Motor neuron (in vitro differentiated cells): ENCODE measurements around the gene NOL4L. TPM values are rescaled to one million over a fixed set of nuclear protein-coding genes. Genes with fewer than 3 reads are reported as not detected.

Experiments used
- ATAC-seq, 8 experiments: fragments of 200-7000 bp; cut with Tn5 transposase; replicated peaks in 6 of 8; 2 replicates each; pipeline ENCODE4 v1.8.0; 2021; ENCODE audit warnings: mild to moderate bottlenecking in 8 of 8, moderate library complexity in 8 of 8
- H3K27ac ChIP-seq, 2 donors: fragments of 250-450 bp; sonication (Bioruptor Pico); 2 replicates each; pipeline ENCODE4 v1.9.0; 2021; ENCODE audit warnings: antibody characterized with exemption in 2 of 2, mild to moderate bottlenecking in 2 of 2, moderate library complexity in 1 of 2
- H3K4me1 ChIP-seq, 2 donors: fragments of 250-450 bp; sonication (Bioruptor Pico); replicated peaks in 1 of 2; 2 replicates each; pipeline ENCODE4 v1.6.1; 2021; ENCODE audit warnings: antibody characterized with exemption in 2 of 2, mild to moderate bottlenecking in 2 of 2, moderate library complexity in 1 of 2
- H3K4me3 ChIP-seq, 5 donors: fragments of 250-450 bp; sonication (Bioruptor Pico); 2 replicates each; pipeline ENCODE4 v1.9.0; 2021; ENCODE audit warnings: antibody characterized with exemption in 5 of 5, mild to moderate bottlenecking in 5 of 5, moderate library complexity in 4 of 5
- WGBS, 10 experiments: fragments of 450-650 bp; shearing (Covaris generic); methylation state at CpG; one replicate each; pipeline ENCODE4 v1.0.0; 2022; 5-methylcytosine and 5-hydroxymethylcytosine counted together
- in situ Hi-C, 9 experiments: fragments of 400-800 bp; cut with MboI; loops; one replicate each; pipeline ENCODE4 v1.15.0; 2021; ENCODE audit warnings: low sequenced_read_pairs in 9 of 9, low pct_unique_long_range_greater_than_20kb in 2 of 9; ENCODE audit not compliant: unreplicated experiment in 9 of 9
- total RNA-seq, 8 experiments: library from RNA; unstranded; fragments of 300-600 nt; gene quantifications; 2 replicates each; pipeline versions ENCODE4 v1.2.3 to v1.2.4, GENCODE V29; 2022

Gene NOL4L
- total RNA-seq, 8 experiments from 2014 or later = 9.1 to 34.6 (median 20.4) TPM

DNA sequence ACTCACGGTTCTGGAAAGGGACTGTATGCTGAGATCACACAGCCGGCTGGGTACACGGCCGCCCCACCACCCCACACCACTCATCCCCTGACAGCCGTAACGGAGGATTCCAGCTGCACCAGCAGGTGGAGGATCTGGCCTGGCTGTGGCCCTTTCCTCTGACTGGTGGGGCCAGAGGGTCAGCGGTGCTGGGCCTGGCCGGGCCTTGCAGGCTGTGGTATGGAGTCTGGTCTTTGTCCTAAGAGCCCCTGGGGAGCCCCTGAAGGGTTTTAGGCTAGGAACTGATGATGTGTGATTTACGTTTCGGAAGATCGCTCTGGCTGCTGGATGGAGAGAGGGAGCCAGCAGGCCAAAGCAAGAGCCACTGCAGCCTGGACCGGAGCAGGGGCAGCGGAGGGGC lies 26.6 kb downstream of the NOL4L start:
- no peak overlapping the region for H3K4me3 ChIP-seq
- ATAC-seq = peak in 5 of 8 experiments; percentile 47 to 75 (median 68)
- WGBS, 10 experiments = 40 to 90% (median 49%) methylated on average over 1 to 2 of the region's 13 CpGs; no CpG with 5 or more reads in 6 of the 10 experiments
- H3K27ac ChIP-seq = peak overlapping the region; percentile 49 to 71
- H3K4me1 ChIP-seq = peaks cover 40 to 44% of the 10 kb centered on the region in 2 donors
- in situ Hi-C loops = no loop called here

DNA sequence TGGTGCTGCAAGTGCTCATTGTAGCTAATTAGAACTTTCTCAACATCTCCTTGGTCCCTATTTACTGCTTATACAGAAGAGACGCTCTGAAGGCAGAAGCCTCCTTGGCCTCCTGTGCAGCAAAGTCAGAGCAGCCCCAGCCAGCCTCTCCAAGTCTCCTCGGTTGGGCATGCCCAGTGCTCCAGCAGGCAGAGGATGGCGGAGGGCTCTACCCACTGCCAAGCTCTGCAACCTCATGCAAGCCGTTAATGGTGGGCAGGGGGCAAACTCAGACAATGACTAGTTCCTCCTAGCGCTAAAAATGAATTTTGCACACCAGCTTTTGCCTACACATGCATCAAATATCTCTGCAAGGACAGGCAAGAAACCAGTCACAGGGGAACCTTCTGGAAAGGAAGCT lies 27.8 kb downstream of the NOL4L start:
- H3K4me1 ChIP-seq = peaks cover 38 to 40% of the 10 kb centered on the region in 2 donors
- H3K4me3 ChIP-seq = no peak overlapping the region
- 33 to 100% (median 80%) methylated on average over 1 to 3 of the region's 5 CpGs; no CpG with 5 or more reads in 5 of the 10 experiments for WGBS, 10 experiments
- in situ Hi-C loops = no loop called here
- no peak for ATAC-seq
- no peak overlapping the region for H3K27ac ChIP-seq

DNA sequence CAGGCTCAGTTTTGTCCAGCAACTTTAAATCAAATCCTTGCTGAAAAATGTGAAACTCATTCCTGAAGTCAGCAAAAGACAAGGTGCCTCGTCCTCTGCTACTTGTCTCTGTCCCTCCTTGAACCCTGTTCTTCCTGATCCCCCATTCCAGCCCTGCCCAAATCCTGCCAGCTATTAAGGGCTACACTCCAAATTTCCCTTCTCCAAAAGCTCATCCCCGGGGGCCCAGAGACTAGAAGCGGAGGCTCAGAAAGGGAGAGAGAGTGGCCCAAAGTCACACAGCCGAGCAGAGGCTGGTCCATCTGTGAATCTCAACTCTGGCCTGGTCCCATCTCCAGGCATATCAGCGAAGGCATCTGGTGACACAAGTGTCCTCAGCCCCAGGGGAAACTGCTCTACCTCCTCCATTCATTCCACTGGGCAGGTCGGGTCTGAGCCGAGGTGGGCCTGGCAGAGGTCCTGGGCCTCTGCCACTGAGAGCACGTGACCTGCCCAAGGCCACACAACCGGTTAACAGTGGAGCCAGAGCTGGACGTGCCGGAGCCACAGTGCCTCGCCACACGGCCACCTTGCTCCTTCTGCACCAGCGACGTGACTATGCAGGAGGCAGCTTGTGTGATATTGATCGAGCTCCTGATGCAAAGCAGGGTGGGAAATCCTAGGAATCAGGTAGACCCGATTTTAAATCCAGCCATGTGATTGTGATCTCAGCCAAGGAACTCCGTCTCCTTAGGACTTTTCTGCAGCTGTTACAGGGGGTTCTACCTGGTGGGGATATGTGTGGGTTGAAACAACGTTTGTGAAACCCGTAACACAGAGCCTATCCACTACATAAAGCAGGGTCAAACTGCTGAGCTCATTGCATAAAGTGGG lies 28.6 kb downstream of the NOL4L start:
- in situ Hi-C loops = no loop called here
- no peak for ATAC-seq
- Histone ChIP-seq H3K4me3 (no peak overlapping the region), H3K27ac (no peak overlapping the region), H3K4me1 (peaks cover 32 to 33% of the 10 kb centered on the region in 2 donors)
- 20 to 100% (median 89%) methylated on average over 1 to 12 of the region's 20 CpGs; no CpG with 5 or more reads in 1 of the 10 experiments for WGBS, 10 experiments

DNA sequence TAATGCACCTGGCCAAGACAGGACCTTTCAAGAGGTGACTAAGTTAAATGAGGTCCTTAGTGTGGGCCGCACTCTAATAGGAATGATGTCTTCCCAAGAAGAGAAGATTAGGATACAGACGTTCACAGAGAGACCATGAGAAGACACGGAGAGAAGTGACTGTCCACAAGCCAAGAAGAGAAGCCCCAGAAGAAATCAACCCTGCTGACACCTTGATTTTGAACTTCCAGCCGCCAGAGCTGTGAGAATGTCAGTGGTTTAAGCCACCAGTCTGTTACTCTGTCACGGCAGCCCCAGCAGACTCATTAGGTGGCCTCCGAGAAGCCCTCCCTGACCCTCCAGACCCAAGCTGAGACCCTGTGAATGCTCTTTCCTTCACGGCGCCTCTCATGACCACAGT lies 29.5 kb downstream of the NOL4L start:
- H3K27ac ChIP-seq = no peak overlapping the region
- peaks cover 23% of the 10 kb centered on the region in 2 donors for H3K4me1 ChIP-seq
- 0 to 90% (median 80%) methylated on average over 2 to 6 of the region's 8 CpGs; no CpG with 5 or more reads in 4 of the 10 experiments for WGBS, 10 experiments
- no peak overlapping the region for H3K4me3 ChIP-seq
- in situ Hi-C loops = no loop called here
- ATAC-seq = no peak

DNA sequence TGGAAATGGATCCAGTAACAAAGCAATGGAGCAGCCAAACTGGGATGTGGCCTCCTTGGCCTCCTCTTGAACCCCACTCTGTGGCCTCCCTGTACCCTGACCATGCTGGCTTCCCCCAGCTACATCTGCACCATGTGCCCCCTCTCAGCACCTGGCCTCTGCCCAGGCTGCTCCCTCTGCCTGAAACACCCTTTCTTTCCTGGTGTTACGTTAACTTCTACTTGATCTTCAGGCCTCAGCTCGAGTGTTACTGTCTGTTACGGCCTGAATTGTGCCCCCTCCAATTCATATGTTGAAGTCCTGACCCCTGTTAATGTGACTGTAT lies 30.2 kb downstream of the NOL4L start:
- 61 to 100% (median 92%) methylated on average over 1 to 3 of the region's 3 CpGs; no CpG with 5 or more reads in 4 of the 10 experiments for WGBS, 10 experiments
- Histone ChIP-seq H3K27ac (no peak overlapping the region), H3K4me3 (no peak overlapping the region), H3K4me1 (peaks cover 16 to 18% of the 10 kb centered on the region in 2 donors)
- ATAC-seq = no peak
- in situ Hi-C loops = no loop called here

DNA sequence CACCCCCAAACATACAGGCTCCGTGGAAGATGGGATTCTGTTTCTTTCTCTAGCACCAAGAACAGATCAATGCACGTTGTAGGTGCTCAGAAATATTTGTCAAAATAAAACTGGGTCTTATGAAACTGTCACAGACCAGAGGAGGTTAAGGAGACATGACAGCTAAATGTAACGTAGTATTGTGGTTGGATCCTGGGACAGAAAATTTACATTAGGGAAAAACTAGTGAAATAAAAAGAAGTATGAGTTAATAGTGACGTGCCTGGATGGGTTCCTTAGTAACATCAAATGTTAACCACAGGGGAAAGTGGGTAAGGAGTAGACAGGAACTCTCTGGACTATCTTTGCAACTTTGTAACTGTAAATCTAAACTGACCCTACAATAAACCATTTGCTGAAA lies 31.5 kb downstream of the NOL4L start:
- 41 to 100% (median 80%) methylated on average over 1 to 4 of the region's 4 CpGs; no CpG with 5 or more reads in 1 of the 10 experiments for WGBS, 10 experiments
- ATAC-seq = no peak
- Histone ChIP-seq H3K4me1 (peaks cover 6 to 8% of the 10 kb centered on the region in 2 donors), H3K27ac (no peak overlapping the region), H3K4me3 (no peak overlapping the region)
- in situ Hi-C loops = no loop called here

DNA sequence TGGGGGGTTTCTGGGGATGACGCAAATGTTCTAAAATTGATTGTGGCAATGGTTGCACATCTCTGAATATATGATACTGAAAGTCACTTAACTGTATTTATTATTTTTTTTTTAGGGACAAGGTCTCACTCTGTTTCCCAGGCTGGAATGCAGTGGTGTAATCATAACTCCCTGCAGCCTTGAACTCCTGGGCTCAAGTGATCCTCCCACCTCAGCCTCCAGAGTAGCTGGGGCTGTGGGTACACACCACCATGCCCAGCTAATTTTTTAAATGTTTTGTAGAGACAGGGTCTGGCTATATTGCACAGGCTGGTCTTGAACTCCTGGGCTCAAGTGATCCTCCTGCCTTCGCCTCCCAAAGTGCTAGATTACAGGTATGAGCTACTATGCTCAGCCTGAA lies 33.4 kb downstream of the NOL4L start:
- H3K4me3 ChIP-seq = no peak overlapping the region
- 60 to 100% (median 92%) methylated on average over 1 to 2 of the region's 2 CpGs; no CpG with 5 or more reads in 6 of the 10 experiments for WGBS, 10 experiments
- no peak for ATAC-seq
- H3K4me1 ChIP-seq = no peaks in the 10 kb centered on the region
- in situ Hi-C loops = no loop called here
- no peak overlapping the region for H3K27ac ChIP-seq

DNA sequence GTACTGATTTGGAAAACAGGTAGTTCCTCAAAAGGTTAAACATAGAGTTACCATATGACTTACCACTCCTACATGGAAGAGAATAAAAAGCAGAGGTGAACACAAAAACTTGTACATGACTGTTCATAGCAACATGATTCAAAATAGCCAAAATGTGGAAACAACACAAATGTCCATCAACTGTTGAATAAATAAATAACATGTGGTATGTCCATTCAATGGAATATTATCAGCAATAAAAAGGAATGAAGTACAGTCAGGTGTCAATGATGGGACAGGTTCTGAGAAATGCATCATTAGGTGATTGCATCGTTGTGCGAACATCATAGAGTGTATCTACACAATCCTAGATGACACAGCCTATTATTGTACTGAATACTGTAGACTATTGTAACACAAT lies 35.3 kb downstream of the NOL4L start:
- Histone ChIP-seq H3K27ac (no peak overlapping the region), H3K4me1 (peaks cover 6 to 8% of the 10 kb centered on the region in 2 donors), H3K4me3 (no peak overlapping the region)
- in situ Hi-C loops = no loop called here
- WGBS, 10 experiments = 85 to 100% (median 91%) methylated on average over 1 to 2 of the region's 2 CpGs; no CpG with 5 or more reads in 4 of the 10 experiments
- no peak for ATAC-seq

DNA sequence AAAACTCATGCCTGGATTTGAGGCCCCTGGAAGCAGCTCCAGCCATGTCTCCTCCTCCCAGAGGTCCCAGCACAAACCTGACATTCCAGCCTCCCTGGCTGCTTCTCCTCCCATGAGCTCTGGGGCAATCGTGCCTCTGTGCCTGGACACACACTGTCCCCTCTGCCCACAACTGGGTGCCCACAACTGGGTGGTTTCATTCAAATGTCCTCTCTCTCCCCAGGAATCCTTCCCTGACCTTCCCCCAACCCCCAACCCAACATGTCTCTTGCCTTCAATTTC lies 37.4 kb downstream of the NOL4L start:
- ATAC-seq = no peak
- Histone ChIP-seq H3K27ac (no peak overlapping the region), H3K4me3 (no peak overlapping the region), H3K4me1 (peaks cover 6 to 8% of the 10 kb centered on the region in 2 donors)
- in situ Hi-C loops = no loop called here
- WGBS, 10 experiments = 17 to 60% (median 20%) methylated on average over 1 of the region's 1 CpG; no CpG with 5 or more reads in 7 of the 10 experiments

DNA sequence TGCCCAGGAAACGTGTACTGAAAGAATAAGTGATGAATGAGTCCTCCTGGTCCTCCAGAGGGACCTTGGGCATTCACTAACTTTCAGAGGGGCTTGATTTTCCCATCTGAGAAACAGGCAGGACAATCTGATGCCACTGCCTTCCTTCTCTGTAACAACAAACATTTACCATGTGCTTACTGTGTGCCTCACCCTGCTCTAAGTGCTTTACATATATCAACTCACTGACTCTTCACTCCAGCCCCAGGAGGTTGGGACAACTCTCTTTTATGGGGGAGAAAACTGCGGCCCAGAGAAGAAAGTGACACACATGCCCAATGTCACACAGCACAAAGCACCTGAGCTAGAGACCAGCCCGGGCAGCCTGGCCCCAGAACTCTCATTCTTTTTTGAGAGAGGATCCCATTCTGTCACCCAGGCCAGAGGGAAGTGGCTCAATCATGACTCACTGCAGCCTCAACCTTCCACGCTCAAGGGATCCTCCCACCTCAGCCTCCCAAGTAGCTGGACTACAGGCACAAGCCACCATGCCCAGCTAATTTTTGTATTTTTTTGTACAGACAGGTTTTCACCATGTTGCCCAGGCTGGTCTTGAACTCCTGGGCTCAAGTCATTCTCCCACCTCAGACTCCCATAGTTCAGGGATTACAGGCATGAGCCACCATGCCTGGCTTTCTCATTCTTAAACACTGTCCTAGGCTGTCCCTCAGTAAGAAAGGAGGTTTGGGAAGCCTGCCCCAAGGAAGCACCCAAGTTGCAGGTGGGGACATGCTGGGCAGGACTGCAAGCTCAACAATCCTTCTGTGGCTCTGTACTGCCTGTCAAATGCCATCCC lies 38.0 kb downstream of the NOL4L start:
- WGBS, 10 experiments = 10 to 100% (median 70%) methylated on average over 1 to 3 of the region's 4 CpGs; no CpG with 5 or more reads in 1 of the 10 experiments
- Histone ChIP-seq H3K4me1 (peaks cover 8 to 13% of the 10 kb centered on the region in 2 donors), H3K4me3 (no peak overlapping the region), H3K27ac (no peak overlapping the region)
- in situ Hi-C loops = no loop called here
- peak in 2 of 8 experiments; percentile 31 to 34 for ATAC-seq

DNA sequence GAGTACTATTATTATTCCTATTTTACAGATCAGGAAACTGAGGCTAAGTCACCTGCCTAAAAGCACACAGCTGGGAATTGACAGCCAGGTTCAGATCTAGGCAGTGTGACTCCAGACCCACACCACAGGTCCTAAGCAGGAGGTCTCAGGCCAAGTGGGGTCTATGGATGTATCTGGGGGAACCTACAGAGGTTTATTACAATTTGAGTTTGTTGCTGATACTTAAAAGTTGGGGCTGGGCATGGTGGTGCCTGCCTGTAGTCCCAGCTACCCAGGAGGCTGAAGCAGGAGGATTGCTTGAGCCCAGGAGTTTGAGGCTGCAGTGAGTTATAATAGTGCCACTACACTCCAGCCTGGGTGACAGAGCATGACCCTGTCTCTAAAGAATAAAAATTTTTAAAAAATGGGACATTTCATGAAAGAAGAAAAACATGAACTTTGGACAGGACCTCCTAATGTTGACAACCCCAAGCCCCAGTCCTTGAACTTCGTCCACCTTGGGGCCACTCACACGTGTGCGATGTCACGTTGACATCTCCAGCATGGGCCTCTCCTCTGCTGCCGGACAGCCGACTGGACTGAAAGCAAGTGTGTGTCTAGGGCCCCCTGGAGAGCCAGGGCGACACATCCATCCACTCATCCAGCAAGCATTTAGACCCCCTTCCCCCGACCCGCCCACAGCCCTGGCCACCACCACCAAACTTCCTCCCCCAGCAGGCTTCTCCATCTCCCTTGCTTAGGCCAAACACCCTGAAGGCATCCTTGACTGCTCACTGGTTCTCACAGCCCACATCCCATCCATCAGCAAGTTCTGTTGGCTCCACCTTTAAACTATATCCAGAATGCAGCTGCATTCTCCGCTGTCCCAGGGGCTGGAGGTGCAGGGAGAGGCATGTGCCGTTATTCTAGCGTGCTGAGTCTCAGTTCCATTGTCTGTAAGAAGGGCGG lies 40.0 kb downstream of the NOL4L start:
- Histone ChIP-seq H3K27ac (no peak overlapping the region), H3K4me3 (no peak overlapping the region), H3K4me1 (peaks cover 21 to 26% of the 10 kb centered on the region in 2 donors)
- in situ Hi-C loops = no loop called here
- 20 to 80% (median 71%) methylated on average over 1 to 4 of the region's 13 CpGs; no CpG with 5 or more reads in 3 of the 10 experiments for WGBS, 10 experiments
- peak in 1 of 8 experiments; percentile 40 for ATAC-seq

DNA sequence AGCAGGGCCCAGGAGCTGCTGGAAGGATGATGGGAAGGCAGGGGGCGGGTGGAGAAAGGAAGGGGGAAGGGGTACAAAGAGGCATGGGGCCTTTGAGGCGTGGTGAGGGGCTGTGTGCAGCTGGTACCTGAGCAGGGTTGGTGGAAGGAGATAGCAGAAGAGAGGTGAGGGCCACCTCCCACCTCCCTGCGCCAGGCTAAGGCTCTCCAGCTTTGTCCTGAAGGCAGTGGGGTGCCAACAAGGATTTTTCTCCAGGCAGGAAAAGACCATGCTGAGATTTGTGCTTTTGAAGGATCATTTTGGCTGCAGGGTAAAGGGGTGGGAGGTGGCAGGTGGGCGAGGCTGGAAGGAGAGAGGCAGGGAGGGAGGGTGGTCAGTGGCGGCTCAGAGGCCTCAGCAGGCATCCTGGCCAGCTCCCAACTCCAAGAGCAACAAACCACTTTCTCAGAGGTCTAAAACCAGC lies 40.8 kb downstream of the NOL4L start:
- Histone ChIP-seq H3K27ac (no peak overlapping the region), H3K4me3 (no peak overlapping the region), H3K4me1 (peaks cover 22 to 27% of the 10 kb centered on the region in 2 donors)
- 71% methylated on average over 1 of the region's 5 CpGs; no CpG with 5 or more reads in 9 of the 10 experiments for WGBS, 10 experiments
- no peak for ATAC-seq
- in situ Hi-C loops = no loop called here
